Lower lobe of right lung (tissue), 2 donors: Measurements from ENCODE around the gene CTF1. TPM values are rescaled to one million over a fixed set of nuclear protein-coding genes. Genes with fewer than 3 reads are reported as not detected.

ENCODE experiments used
- ATAC-seq, 2 donors: fragments of 200-7000 bp; cut with Tn5 transposase; one replicate each; pipeline ENCODE4 v1.9.1; 2020 to 2022; ENCODE audit warnings: mild to moderate bottlenecking in 2 of 2, moderate library complexity in 2 of 2
- DNase-seq: peaks from one replicate; pipeline ENCODE4 v3.0.0-alpha.2; 2020
- H3K27ac ChIP-seq: fragments of 200-600 bp; one replicate; pipeline ENCODE4 v1.8.0; 2022
- H3K27me3 ChIP-seq: fragments of 200-600 bp; one replicate; pipeline ENCODE4 v1.8.0; 2022; ENCODE audit warnings: low read depth
- H3K36me3 ChIP-seq: fragments of 200-600 bp; one replicate; pipeline ENCODE4 v1.8.0; 2022; ENCODE audit warnings: mild to moderate bottlenecking
- H3K4me1 ChIP-seq: fragments of 200-600 bp; one replicate; pipeline ENCODE4 v1.8.0; 2022
- H3K4me3 ChIP-seq: fragments of 200-600 bp; one replicate; pipeline ENCODE4 v1.8.0; 2022; ENCODE audit warnings: mild to moderate bottlenecking
- H3K9me3 ChIP-seq: fragments of 200-600 bp; one replicate; pipeline ENCODE4 v1.8.0; 2022
- intact Hi-C: fragments of 100-400 bp; cut with DNase I; formaldehyde crosslinking; loops from one replicate; pipeline ENCODE4 v1.11.0; 2022
- total RNA-seq: library from RNA; stranded (reverse); fragmentation: NEBNext Ultra II Directional; extraction: Animal tissue kit (Norgen Biotek cat#: 25700); gene quantifications from one replicate; pipeline ENCODE4 v1.2.1, GENCODE V29; 2021
- TF ChIP-seq, protein P1 (sequence below): fragments of 200-600 bp; IDR thresholded peaks from one replicate; pipeline ENCODE4 v1.8.0; 2022; ENCODE audit warnings: antibody characterized with exemption, mild to moderate bottlenecking
- donor health status: DM: no; HTN: yes; CAD: no; lungs with severe emphysema.

The CTF1 gene
- total RNA-seq, 1 donor from 2014 or later: 10.3 TPM

DNA sequence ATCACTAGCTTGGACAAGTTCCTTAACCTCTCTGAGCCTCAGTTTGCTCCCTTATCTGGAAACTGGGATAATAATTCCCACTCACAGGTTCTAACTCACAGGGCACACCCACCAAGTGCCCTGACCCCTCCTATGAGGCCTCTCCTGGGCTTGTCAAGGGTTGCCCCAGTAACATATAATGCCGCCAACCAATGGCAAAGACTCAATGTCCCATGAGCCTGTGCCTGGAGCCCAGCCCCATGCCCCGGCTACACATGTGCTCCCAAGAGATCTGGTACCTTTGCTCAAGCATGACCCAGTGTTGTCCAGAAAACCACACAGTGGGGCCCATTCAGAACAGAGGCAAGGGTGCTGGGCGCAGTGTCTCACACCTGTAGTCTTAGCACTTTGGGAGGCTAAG lies 18.4 kb downstream of the CTF1 start:
- TF ChIP-seq, protein P1, sequence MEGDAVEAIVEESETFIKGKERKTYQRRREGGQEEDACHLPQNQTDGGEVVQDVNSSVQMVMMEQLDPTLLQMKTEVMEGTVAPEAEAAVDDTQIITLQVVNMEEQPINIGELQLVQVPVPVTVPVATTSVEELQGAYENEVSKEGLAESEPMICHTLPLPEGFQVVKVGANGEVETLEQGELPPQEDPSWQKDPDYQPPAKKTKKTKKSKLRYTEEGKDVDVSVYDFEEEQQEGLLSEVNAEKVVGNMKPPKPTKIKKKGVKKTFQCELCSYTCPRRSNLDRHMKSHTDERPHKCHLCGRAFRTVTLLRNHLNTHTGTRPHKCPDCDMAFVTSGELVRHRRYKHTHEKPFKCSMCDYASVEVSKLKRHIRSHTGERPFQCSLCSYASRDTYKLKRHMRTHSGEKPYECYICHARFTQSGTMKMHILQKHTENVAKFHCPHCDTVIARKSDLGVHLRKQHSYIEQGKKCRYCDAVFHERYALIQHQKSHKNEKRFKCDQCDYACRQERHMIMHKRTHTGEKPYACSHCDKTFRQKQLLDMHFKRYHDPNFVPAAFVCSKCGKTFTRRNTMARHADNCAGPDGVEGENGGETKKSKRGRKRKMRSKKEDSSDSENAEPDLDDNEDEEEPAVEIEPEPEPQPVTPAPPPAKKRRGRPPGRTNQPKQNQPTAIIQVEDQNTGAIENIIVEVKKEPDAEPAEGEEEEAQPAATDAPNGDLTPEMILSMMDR: no peak
- no peak overlapping the region for H3K27ac ChIP-seq
- H3K9me3 ChIP-seq: no peaks in the 10 kb centered on the region
- H3K36me3 ChIP-seq: no peaks in the 10 kb centered on the region
- no peak overlapping the region for H3K4me3 ChIP-seq
- intact Hi-C loops: no loop called here
- ATAC-seq (no peak), DNase-seq (no peak)
- H3K4me1 ChIP-seq: no peaks in the 10 kb centered on the region
- no peaks in the 10 kb centered on the region for H3K27me3 ChIP-seq

DNA sequence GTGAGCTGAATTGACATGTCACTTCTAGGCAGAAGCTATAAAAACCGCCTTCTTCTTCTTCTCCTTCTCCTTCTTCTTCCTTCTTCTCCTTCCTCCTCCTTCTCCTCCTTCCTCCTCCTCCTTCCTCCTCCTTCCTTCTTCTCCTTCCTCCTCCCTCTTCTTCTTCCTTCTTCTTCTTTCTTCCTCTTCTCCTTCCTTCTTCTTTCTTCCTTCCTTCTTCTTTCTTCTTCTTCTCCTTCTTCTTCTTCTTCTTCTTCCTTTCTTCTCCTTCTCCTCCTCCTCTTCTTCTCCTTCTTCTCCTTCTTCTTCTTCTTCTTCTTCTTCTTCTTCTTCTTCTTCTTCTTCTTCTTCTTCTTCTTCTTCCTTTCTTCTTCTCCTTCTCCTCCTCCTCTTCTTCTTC lies 22.2 kb downstream of the CTF1 start:
- Histone ChIP-seq H3K36me3 (no peaks in the 10 kb centered on the region), H3K27ac (no peak overlapping the region), H3K27me3 (no peaks in the 10 kb centered on the region), H3K4me1 (no peaks in the 10 kb centered on the region), H3K4me3 (no peak overlapping the region), H3K9me3 (no peaks in the 10 kb centered on the region)
- intact Hi-C loops: no loop called here
- no peak for DNase-seq
- TF ChIP-seq, protein P1: no peak
- ATAC-seq: no peak

DNA sequence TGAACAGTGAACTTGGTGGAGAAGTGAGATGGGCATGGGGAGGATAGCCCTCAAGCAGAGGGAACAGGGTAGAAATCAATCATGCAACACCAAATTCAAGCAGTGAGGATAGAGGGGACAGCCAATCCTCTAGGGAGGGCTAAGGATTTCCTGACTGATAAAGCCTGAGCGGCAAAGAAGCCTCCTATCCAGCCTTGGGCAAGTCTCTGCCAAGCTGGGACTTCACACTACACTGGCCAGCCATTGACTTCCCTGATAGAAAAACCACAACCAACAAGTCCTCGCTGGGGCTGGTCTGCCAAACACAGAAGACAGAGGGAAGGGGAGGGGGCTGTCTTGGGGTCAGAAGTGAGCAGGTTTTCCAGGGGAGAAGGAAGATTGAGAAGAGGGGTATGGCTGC lies 24.5 kb downstream of the CTF1 start:
- peak overlapping the region; percentile 92 for H3K27ac ChIP-seq
- no peaks in the 10 kb centered on the region for H3K27me3 ChIP-seq
- H3K9me3 ChIP-seq: no peaks in the 10 kb centered on the region
- H3K36me3 ChIP-seq: no peaks in the 10 kb centered on the region
- intact Hi-C loops: no loop called here
- TF ChIP-seq, protein P1: no peak
- peaks cover 3% of the 10 kb centered on the region for H3K4me1 ChIP-seq
- no peak for DNase-seq
- no peak overlapping the region for H3K4me3 ChIP-seq
- ATAC-seq: no peak

DNA sequence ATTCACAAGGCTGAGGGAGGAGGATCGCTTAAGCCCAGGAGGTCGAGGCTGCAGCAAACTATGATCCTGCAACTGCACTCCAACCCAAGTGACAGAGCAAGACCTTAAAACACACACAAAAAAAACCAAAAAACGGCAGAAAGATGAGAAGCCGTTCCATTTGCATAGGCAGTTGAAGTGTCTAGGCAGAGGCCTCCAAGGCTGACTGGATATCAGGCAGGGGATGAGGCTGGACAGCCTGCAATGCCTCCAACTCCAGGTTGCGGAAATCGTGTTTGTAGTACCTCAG lies 25.0 kb downstream of the CTF1 start:
- peak overlapping the region; percentile 61 for H3K4me3 ChIP-seq
- DNase-seq: no peak
- H3K27me3 ChIP-seq: no peaks in the 10 kb centered on the region
- H3K9me3 ChIP-seq: no peaks in the 10 kb centered on the region
- peaks cover 3% of the 10 kb centered on the region for H3K4me1 ChIP-seq
- H3K36me3 ChIP-seq: no peaks in the 10 kb centered on the region
- peak overlapping the region; percentile 92 for H3K27ac ChIP-seq
- no peak for ATAC-seq
- TF ChIP-seq, protein P1: no peak
- intact Hi-C loops: no loop called here

DNA sequence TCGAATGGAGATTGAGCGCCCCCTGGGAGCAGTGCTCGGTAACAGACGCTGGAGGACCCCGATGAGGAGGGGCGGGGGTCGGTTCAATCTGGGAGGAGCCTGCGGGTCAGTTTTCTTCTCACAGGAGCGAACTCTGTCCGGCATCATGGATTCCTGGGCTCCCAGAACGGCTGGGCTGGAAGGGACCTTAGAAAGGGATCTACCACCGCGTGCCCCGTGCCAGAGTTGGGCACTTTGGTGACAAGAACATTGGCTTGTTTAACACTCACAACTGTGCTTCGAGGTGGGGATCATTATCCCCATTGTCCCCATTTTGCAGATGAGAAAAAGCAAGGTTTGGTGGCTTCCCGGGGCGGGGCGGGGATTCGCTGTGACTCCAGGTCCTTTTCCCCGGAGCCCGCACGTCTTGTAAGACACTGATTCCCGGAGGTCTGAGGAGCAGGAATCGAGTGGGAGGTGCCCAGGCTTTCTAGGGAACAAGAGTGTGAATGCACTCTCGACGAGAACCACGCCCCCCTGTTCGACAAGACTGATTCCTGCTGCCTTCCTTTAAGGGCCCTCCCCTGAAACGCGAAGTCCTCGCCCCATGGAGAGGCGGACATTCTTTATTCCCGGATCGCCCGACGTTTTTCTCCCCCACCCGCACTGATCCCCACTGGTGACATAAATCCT lies 25.5 kb downstream of the CTF1 start:
- H3K27ac ChIP-seq: peak overlapping the region; percentile 92
- ATAC-seq (peak; percentile 51 to 60), DNase-seq (peak; percentile 91)
- no peaks in the 10 kb centered on the region for H3K36me3 ChIP-seq
- TF ChIP-seq, protein P1: peak; percentile 93
- H3K4me3 ChIP-seq: peak overlapping the region; percentile 61
- H3K9me3 ChIP-seq: no peaks in the 10 kb centered on the region
- intact Hi-C loops: no loop called here
- no peaks in the 10 kb centered on the region for H3K27me3 ChIP-seq
- peaks cover 3% of the 10 kb centered on the region for H3K4me1 ChIP-seq
